Mucosa of descending colon (tissue), 3 donors: Measurements from ENCODE around the gene HELZ. TPM values are rescaled to one million over a fixed set of nuclear protein-coding genes. Genes with fewer than 3 reads are reported as not detected.

Experiments used
- ATAC-seq: fragments of 200-7000 bp; cut with Tn5 transposase; one replicate; pipeline ENCODE4 v1.9.1; 2020; ENCODE audit warnings: mild to moderate bottlenecking, moderate library complexity
- DNase-seq, 3 donors: peaks; one replicate each; pipeline ENCODE4 v3.0.0-alpha.2; 2020
- H3K36me3 ChIP-seq: fragments of 200-600 bp; one replicate; pipeline ENCODE4 v1.8.0; 2021; ENCODE audit warnings: low read depth, mild to moderate bottlenecking
- H3K4me1 ChIP-seq: fragments of 200-600 bp; one replicate; pipeline ENCODE4 v1.8.0; 2021; ENCODE audit warnings: low read depth, mild to moderate bottlenecking
- H3K4me3 ChIP-seq: fragments of 200-600 bp; one replicate; pipeline ENCODE4 v1.8.0; 2021; ENCODE audit warnings: mild to moderate bottlenecking
- H3K9me3 ChIP-seq: fragments of 200-600 bp; one replicate; pipeline ENCODE4 v1.8.0; 2021; ENCODE audit warnings: mild to moderate bottlenecking
- CTCF ChIP-seq: fragments of 200-600 bp; IDR thresholded peaks from one replicate; pipeline ENCODE4 v1.8.0; 2022; ENCODE audit warnings: antibody characterized with exemption, mild to moderate bottlenecking
- intact Hi-C, 2 donors: fragments of 100-400 bp; cut with DNase I in 1 of 2; cut with micrococcal nuclease in 1 of 2; formaldehyde crosslinking; loops; one replicate each; pipeline versions ENCODE4 v1.11.0 to v1.11.1; 2022; cut with DNase I, micrococcal nuclease
- total RNA-seq, 3 donors: library from RNA; stranded (reverse); fragmentation: NEBNext Ultra II Directional in 2 of 3; extraction: Animal tissue kit (Norgen Biotek cat#: 25700) in 2 of 3; gene quantifications; one replicate each; pipeline versions ENCODE4 v1.2.1 to v1.2.4, GENCODE V29; 2021 to 2023
- donor health status: DM: no; HTN: no; CAD: no; lungs with moderate emphysema.
- donor health status: DM: no; HTN: no; CAD: no.
- donor health status: DM: no; HTN: yes; CAD: no.

The HELZ gene
- total RNA-seq, 3 donors from 2014 or later = 43.2 to 65.3 (median 43.3) TPM

GRCh38 chr17:67074781-67075180 lies 170.2 kb downstream of the HELZ start:
- intact Hi-C loops = no loop called here
- ATAC-seq = no peak
- Histone ChIP-seq H3K9me3 (no peaks in the 10 kb centered on the region), H3K36me3 (no peaks in the 10 kb centered on the region), H3K4me3 (no peak overlapping the region), H3K4me1 (no peaks in the 10 kb centered on the region)
- DNase-seq = no peak
- no peak for TF ChIP-seq CTCF

- no peak for DNase-seq
- no peaks in the 10 kb centered on the region for H3K9me3 ChIP-seq
- intact Hi-C loops = no loop called here
- no peak for TF ChIP-seq CTCF
- H3K4me3 ChIP-seq = no peak overlapping the region
- ATAC-seq = no peak
- H3K36me3 ChIP-seq = no peaks in the 10 kb centered on the region
- no peaks in the 10 kb centered on the region for H3K4me1 ChIP-seq
These were observed 172.1 kb downstream of the HELZ start for GRCh38 chr17:67072885-67073284.

GRCh38 chr17:67071595-67071994 lies 173.4 kb downstream of the HELZ start:
- TF ChIP-seq CTCF = no peak
- ATAC-seq (no peak), DNase-seq (no peak)
- intact Hi-C loops = no loop called here
- Histone ChIP-seq H3K9me3 (no peaks in the 10 kb centered on the region), H3K36me3 (no peaks in the 10 kb centered on the region), H3K4me3 (no peak overlapping the region), H3K4me1 (no peaks in the 10 kb centered on the region)

GRCh38 chr17:67069603-67070136 lies 175.3 kb downstream of the HELZ start:
- no peak for TF ChIP-seq CTCF
- DNase-seq (no peak), ATAC-seq (no peak)
- H3K4me1 ChIP-seq = no peaks in the 10 kb centered on the region
- no peaks in the 10 kb centered on the region for H3K9me3 ChIP-seq
- intact Hi-C loops = no loop called here
- H3K4me3 ChIP-seq = no peak overlapping the region
- H3K36me3 ChIP-seq = no peaks in the 10 kb centered on the region

GRCh38 chr17:67068999-67069398 lies 176.0 kb downstream of the HELZ start:
- Histone ChIP-seq H3K4me1 (no peaks in the 10 kb centered on the region), H3K9me3 (no peaks in the 10 kb centered on the region), H3K36me3 (no peaks in the 10 kb centered on the region), H3K4me3 (no peak overlapping the region)
- intact Hi-C loops = no loop called here
- DNase-seq = no peak
- no peak for TF ChIP-seq CTCF
- no peak for ATAC-seq
